Endothelial cell of umbilical vein (primary cell): ENCODE results near the gene CABYR. TPM values are rescaled to one million over a fixed set of nuclear protein-coding genes. Genes with fewer than 3 reads are reported as not detected.

Experiments used
- BruUV-seq: library from RNA; stranded (reverse); fragments of 400-500 nt; replicated peaks from 2 replicates; lab custom pipeline; 2021; lab: Mats Ljungman, UMichigan
- CTCF ChIA-PET: fragments of 300-600, 350-600 bp; sonication (Branson Sonifier 250); formaldehyde crosslinking; loops from one replicate; lab custom pipeline; 2021; ENCODE audit warnings: antibody characterized with exemption, inconsistent platforms; lab: Charles Lee
- POLR2A ChIA-PET: fragments of 300-600, 350-600 bp; sonication (Branson Sonifier 250); formaldehyde crosslinking; loops from one replicate; lab custom pipeline; 2021; ENCODE audit warnings: antibody characterized with exemption, inconsistent platforms; lab: Charles Lee
- DNase-seq: peaks from one replicate; pipeline ENCODE4 v3.0.0-alpha.2; 2011; ENCODE audit warnings: low read depth, low spot score
- FAIRE-seq: peaks from 2 replicates; lab custom pipeline; 2011; peaks lifted over from hg19 to GRCh38; lab: Jason Lieb, UNC
- H2AFZ ChIP-seq: 2 replicates; pipeline ENCODE4 v1.6.0; 2012; ENCODE audit warnings: low read depth, low read length, control low read depth, inconsistent platforms
- H3K27ac ChIP-seq: 2 replicates; pipeline ENCODE4 v1.5.1; 2011; ENCODE audit warnings: low read depth, mild to moderate bottlenecking, control low read depth, low read length, moderate library complexity; ENCODE audit not compliant: insufficient read depth
- H3K27me3 ChIP-seq, 2 experiments: 2 replicates each; pipeline versions ENCODE4 v1.6.0 to v1.6.1; 2011; ENCODE audit warnings: low read length in 2 of 2, mixed read lengths in 1 of 2; ENCODE audit not compliant: control insufficient read depth in 2 of 2, insufficient read depth in 2 of 2
- H3K36me3 ChIP-seq, 2 experiments: 2 replicates in 1 of 2; 3 replicates in 1 of 2; pipeline ENCODE4 v1.5.1; 2011; ENCODE audit warnings: low read length in 2 of 2, mild to moderate bottlenecking in 1 of 2, moderate library complexity in 1 of 2; ENCODE audit not compliant: control insufficient read depth in 2 of 2, insufficient read depth in 2 of 2; ENCODE audit errors: extremely low read depth in 1 of 2
- H3K4me1 ChIP-seq: 3 replicates; pipeline ENCODE4 v1.5.1; 2011; ENCODE audit warnings: mild to moderate bottlenecking, low read length; ENCODE audit not compliant: control insufficient read depth, insufficient read depth; ENCODE audit errors: extremely low read depth
- H3K4me2 ChIP-seq: 2 replicates; pipeline ENCODE4 v1.6.1; 2011; ENCODE audit warnings: low read length, control low read depth, mixed read lengths; ENCODE audit not compliant: insufficient read depth
- H3K4me3 ChIP-seq, 3 experiments: fragments of 200-600 bp in 1 of 3; sonication (generic), shearing (Covaris generic) in 1 of 3; replicated peaks in 1 of 3; 2 replicates each; pipeline ENCODE4 v1.5.1; 2011 to 2016; ENCODE audit warnings: control low read depth in 3 of 3, low read length in 3 of 3, mild to moderate bottlenecking in 2 of 3, inconsistent platforms in 1 of 3, low read depth in 1 of 3, moderate library complexity in 1 of 3; ENCODE audit not compliant: insufficient read depth in 1 of 3
- H3K79me2 ChIP-seq: 2 replicates; pipeline ENCODE4 v1.6.0; 2012; ENCODE audit warnings: low read length, inconsistent platforms; ENCODE audit not compliant: control insufficient read depth, insufficient read depth
- H3K9ac ChIP-seq: replicated peaks from 2 replicates; pipeline ENCODE3; 2011; ENCODE audit warnings: low read length, control low read depth; ENCODE audit not compliant: insufficient read depth; ENCODE audit errors: extremely low read depth
- H3K9me1 ChIP-seq: replicated peaks from 3 replicates; pipeline ENCODE4 v1.6.0; 2011; ENCODE audit warnings: mild to moderate bottlenecking, low read length; ENCODE audit not compliant: control insufficient read depth, insufficient read depth; ENCODE audit errors: extremely low read depth
- H3K9me3 ChIP-seq: replicated peaks from 2 replicates; pipeline ENCODE4 v1.5.1; 2012; ENCODE audit warnings: low read length, inconsistent platforms; ENCODE audit not compliant: control insufficient read depth, insufficient read depth
- H4K20me1 ChIP-seq: replicated peaks from 2 replicates; pipeline ENCODE3; 2011; ENCODE audit warnings: mild to moderate bottlenecking, low read length; ENCODE audit not compliant: control insufficient read depth, insufficient read depth; ENCODE audit errors: extremely low read depth
- EZH2 ChIP-seq: IDR thresholded peaks from 2 replicates; pipeline ENCODE4 v1.6.1; 2012; ENCODE audit warnings: borderline replicate concordance, low read depth, mild to moderate bottlenecking, moderate library complexity, low read length, inconsistent platforms; ENCODE audit not compliant: severe bottlenecking
- FOS ChIP-seq: IDR thresholded peaks from 2 replicates; pipeline ENCODE4 v1.6.1; 2011; ENCODE audit warnings: mild to moderate bottlenecking, low read length, moderate library complexity, borderline replicate concordance; ENCODE audit not compliant: insufficient read depth
- GATA2 ChIP-seq: IDR thresholded peaks from 2 replicates; pipeline ENCODE4 v1.7.0; 2011; ENCODE audit warnings: low read depth, mild to moderate bottlenecking, moderate library complexity, mixed read lengths, low read length; ENCODE audit not compliant: insufficient read length, insufficient read depth
- JUN ChIP-seq: IDR thresholded peaks from 2 replicates; pipeline ENCODE4 v1.6.1; 2011; ENCODE audit warnings: borderline replicate concordance, low read depth; ENCODE audit not compliant: insufficient read length, insufficient read depth
- MAX ChIP-seq: IDR thresholded peaks from 2 replicates; pipeline ENCODE4 v1.6.1; 2011; ENCODE audit not compliant: insufficient read depth, insufficient read length
- MYC ChIP-seq: IDR thresholded peaks from one replicate; pipeline ENCODE4 v1.6.1; 2011; ENCODE audit warnings: mild to moderate bottlenecking, low read depth, low read length
- POLR2A ChIP-seq: IDR thresholded peaks from 2 replicates; pipeline ENCODE4 v1.6.1; 2012; ENCODE audit warnings: low read depth, mild to moderate bottlenecking, control low read depth, low read length
- POLR2AphosphoS5 ChIP-seq: IDR thresholded peaks from 2 replicates; pipeline ENCODE4 v1.6.1; 2012; ENCODE audit warnings: low read depth, mild to moderate bottlenecking, control low read depth, low read length, moderate library complexity; ENCODE audit not compliant: insufficient read depth
- dilution Hi-C: fragments of 300-500 bp; cut with MboI; formaldehyde crosslinking; loops from one replicate; pipeline ENCODE4 v1.15.0; 2019; ENCODE audit warnings: low sequenced_read_pairs; ENCODE audit not compliant: extremely low pct_ligation_motif_present
- intact Hi-C: fragments of 100-400 bp; cut with micrococcal nuclease; formaldehyde crosslinking; loops from one replicate; pipeline ENCODE4 v1.10.0; 2022
- polyA plus RNA-seq, 4 experiments: library from polyadenylated mRNA; depleted of rRNA in 3 of 4; stranded (reverse) in 3 of 4; unstranded in 1 of 4; fragments of >200 nt; gene quantifications; 2 replicates each; pipeline versions ENCODE4 v1.2.1 to v1.2.3, GENCODE V29; 2011 to 2012; ENCODE audit warnings: missing spikeins in 1 of 4
- total RNA-seq: library from RNA; stranded (reverse); gene quantifications from 2 replicates; pipeline ENCODE4 v1.2.3, GENCODE V29; 2021
- TF ChIP-seq, protein P1 (sequence below), 2 donors: IDR thresholded peaks; 1 replicate in 1 of 2; 2 replicates in 1 of 2; pipeline ENCODE4 v1.5.1; 2011; ENCODE audit warnings: low read length in 2 of 2, mild to moderate bottlenecking in 2 of 2, moderate library complexity in 2 of 2, control low read depth in 1 of 2, inconsistent platforms in 1 of 2, low read depth in 1 of 2; ENCODE audit not compliant: insufficient read depth in 1 of 2; ENCODE audit errors: extremely low read depth in 1 of 2

Gene CABYR
- total and polyA plus RNA-seq, 2 donors (not counting 3 experiments of a cell fraction or from before 2014, with no cell fraction given), result 3.9 to 8.9 TPM

GRCh38 chr18:24120676-24121075 is 18.2 kb upstream of the CABYR start:
- Histone ChIP-seq H3K9me3 (no peaks in the 10 kb centered on the region), H3K4me1 (no peaks in the 10 kb centered on the region), H3K36me3 (no peaks in the 10 kb centered on the region), H3K9ac (no peak overlapping the region), H3K9me1 (no peaks in the 10 kb centered on the region), H3K27ac (no peak overlapping the region), H3K4me2 (no peak overlapping the region), H2AFZ (no peak overlapping the region), H4K20me1 (no peaks in the 10 kb centered on the region), H3K27me3 (no peaks in the 10 kb centered on the region), H3K79me2 (no peaks in the 10 kb centered on the region), H3K4me3 (no peak overlapping the region)
- intact Hi-C loops, result no loop called here
- dilution Hi-C loops, result loop anchor here (25.0 kb wide), 1 partner anchor 508 kb away; no protein-coding TSS in a partner anchor
- BruUV-seq, result no TSS peak
- TF ChIP-seq MYC (no peak), MAX (no peak), POLR2A (no peak), JUN (no peak), EZH2 (no peak), FOS (no peak), POLR2AphosphoS5 (no peak), GATA2 (no peak)
- TF ChIP-seq, protein P1, sequence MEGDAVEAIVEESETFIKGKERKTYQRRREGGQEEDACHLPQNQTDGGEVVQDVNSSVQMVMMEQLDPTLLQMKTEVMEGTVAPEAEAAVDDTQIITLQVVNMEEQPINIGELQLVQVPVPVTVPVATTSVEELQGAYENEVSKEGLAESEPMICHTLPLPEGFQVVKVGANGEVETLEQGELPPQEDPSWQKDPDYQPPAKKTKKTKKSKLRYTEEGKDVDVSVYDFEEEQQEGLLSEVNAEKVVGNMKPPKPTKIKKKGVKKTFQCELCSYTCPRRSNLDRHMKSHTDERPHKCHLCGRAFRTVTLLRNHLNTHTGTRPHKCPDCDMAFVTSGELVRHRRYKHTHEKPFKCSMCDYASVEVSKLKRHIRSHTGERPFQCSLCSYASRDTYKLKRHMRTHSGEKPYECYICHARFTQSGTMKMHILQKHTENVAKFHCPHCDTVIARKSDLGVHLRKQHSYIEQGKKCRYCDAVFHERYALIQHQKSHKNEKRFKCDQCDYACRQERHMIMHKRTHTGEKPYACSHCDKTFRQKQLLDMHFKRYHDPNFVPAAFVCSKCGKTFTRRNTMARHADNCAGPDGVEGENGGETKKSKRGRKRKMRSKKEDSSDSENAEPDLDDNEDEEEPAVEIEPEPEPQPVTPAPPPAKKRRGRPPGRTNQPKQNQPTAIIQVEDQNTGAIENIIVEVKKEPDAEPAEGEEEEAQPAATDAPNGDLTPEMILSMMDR (IDR thresholded peaks at IDR 0.05; ENCODE audit: extremely low read depth in 1 of 2, insufficient read depth in 1 of 2, low read depth in 1 of 2, low read length in 2 of 2), result no peak
- FAIRE-seq (no peak), DNase-seq (no peak)
- ChIA-PET POLR2A (no interaction called here), CTCF (interaction anchor here (1.3 kb wide), 1 partner anchor 202 kb away, joined by 5 read pairs; no protein-coding TSS in a partner anchor)
